Loucy (cell line): ENCODE data around the gene AMDHD1.

Experiments used
- EZH2phosphoT487 ChIP-seq: fragments of 200-600 bp; IDR thresholded peaks from 2 replicates; pipeline ENCODE4 v1.6.1; 2018; ENCODE audit warnings: antibody characterized with exemption, mild to moderate bottlenecking, moderate library complexity, borderline replicate concordance
- TF ChIP-seq, protein P1 (sequence below): fragments of 200-600 bp; sonication (generic); conservative IDR thresholded peaks from 2 replicates; pipeline ENCODE4 v1.5.1; 2014; ENCODE audit warnings: mild to moderate bottlenecking, antibody characterized with exemption, low read length

GRCh38 chr12:95942524-95943329 is 404 bp upstream of the AMDHD1 start, which contains the start of gene CCDC38:
- TF ChIP-seq, protein P1, sequence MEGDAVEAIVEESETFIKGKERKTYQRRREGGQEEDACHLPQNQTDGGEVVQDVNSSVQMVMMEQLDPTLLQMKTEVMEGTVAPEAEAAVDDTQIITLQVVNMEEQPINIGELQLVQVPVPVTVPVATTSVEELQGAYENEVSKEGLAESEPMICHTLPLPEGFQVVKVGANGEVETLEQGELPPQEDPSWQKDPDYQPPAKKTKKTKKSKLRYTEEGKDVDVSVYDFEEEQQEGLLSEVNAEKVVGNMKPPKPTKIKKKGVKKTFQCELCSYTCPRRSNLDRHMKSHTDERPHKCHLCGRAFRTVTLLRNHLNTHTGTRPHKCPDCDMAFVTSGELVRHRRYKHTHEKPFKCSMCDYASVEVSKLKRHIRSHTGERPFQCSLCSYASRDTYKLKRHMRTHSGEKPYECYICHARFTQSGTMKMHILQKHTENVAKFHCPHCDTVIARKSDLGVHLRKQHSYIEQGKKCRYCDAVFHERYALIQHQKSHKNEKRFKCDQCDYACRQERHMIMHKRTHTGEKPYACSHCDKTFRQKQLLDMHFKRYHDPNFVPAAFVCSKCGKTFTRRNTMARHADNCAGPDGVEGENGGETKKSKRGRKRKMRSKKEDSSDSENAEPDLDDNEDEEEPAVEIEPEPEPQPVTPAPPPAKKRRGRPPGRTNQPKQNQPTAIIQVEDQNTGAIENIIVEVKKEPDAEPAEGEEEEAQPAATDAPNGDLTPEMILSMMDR = no peak
- no peak for TF ChIP-seq EZH2phosphoT487
